Nucleus accumbens (tissue), 56 donors: ENCODE data around the gene CREB3.

Source experiments
- DNase-seq, 56 donors: peaks; one replicate each; lab custom pipeline; 2025; lab: John Stamatoyannopoulos, UW

CREB3 gene, protein sequence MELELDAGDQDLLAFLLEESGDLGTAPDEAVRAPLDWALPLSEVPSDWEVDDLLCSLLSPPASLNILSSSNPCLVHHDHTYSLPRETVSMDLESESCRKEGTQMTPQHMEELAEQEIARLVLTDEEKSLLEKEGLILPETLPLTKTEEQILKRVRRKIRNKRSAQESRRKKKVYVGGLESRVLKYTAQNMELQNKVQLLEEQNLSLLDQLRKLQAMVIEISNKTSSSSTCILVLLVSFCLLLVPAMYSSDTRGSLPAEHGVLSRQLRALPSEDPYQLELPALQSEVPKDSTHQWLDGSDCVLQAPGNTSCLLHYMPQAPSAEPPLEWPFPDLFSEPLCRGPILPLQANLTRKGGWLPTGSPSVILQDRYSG

DNA sequence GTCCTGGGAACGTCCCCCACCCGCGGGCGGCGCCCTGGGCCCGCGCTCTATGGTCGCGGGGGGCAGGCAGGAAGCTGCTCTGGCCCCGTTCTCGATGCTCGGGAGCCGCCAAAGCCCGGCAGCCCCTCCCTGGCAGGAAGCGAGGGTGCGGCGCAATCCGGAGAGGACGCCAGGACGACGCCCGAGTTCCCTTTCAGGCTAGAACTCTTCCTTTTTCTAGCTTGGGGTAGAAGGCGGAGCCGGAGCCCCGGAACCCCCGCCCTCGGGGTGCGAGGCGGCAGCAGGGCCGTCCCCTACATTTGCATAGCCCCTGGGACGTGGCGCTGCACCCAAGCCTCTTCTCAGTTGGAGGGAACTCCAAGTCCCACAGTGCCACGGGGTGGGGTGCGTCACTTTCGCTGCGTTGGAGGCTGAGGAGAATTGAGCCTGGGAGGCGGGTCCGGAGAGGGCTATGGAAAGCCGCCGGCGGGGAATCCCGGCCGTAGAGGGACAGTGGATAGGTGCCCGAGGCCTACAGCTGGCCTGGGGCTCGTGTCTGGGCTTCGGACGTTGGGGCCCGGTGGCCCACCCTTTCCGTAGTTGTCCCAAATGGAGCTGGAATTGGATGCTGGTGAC, at the start of gene CREB3, which contains the start of gene TLN1:
CREB3 (plus strand) TSS at position 482 of the 615 bp plus-strand sequence; CDS start at position 589, 107 bp downstream.
TLN1 (minus strand) TSS at position 11 of the 615 bp plus-strand sequence. CDS start 6,501 bp downstream, outside the sequence.
- peak; percentile 86 to 100 (median 97) for DNase-seq

DNA sequence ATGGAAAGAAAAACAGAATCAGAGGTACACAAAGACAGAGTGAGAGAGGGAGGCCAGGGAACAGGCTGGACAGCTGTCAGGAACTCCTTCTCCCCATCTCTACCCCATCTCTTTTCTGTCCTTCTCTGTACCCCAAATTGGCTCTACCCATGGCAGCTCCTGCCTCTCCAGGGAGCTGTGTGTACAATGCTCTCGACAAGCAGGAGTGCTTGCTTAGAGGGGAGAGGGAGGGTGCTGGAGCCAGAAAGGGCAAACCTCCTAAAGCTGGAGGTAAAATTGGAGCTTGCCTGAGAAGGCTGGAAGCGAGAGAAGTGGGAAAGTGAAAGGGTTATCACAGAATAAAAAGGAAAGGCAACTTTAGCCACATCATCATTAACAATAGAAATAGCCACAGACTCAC, 49.1 kb upstream of the CREB3 start:
- no peak for DNase-seq

DNA sequence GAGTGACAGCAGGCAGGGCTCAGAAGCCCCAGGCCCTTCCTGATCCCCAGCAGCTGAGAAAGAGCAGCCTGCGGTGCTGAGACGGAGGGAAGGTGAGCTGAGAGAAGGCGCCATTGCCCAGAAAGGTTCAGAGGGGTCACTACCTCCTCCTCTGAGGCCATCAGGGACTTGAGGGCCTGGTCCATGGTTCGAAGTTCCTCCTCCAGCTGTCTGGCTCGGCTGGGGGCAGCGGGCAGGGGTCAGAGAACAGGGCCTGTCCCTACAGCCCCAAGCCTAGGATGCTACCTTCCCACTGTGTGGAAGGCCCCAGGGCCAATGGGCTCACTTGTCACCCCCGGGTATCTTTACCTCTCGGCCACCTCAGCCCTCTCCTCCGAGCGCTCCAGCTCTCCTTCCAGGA, 47.5 kb upstream of the CREB3 start:
- DNase-seq: no peak

DNA sequence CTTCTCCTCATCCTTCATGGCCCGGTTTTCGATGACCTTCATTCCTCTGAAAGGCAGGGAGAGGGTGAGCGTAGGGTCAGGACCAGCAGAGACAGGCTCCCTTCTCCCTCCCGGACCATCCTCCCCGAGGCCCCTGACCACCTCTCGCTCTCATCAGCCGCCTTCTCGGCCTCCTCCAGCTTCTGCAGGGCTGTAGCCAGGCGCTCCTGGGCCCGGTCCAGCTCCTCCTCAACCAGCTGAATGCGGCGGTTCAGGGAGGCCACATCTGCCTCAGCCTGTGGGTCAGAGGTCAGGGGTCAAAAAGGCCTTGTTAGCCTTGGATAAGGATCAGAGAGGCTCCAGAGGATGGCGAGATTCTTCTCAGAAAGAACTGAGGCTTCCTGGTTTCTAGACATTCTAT, 47.0 kb upstream of the CREB3 start:
- no peak for DNase-seq

DNA sequence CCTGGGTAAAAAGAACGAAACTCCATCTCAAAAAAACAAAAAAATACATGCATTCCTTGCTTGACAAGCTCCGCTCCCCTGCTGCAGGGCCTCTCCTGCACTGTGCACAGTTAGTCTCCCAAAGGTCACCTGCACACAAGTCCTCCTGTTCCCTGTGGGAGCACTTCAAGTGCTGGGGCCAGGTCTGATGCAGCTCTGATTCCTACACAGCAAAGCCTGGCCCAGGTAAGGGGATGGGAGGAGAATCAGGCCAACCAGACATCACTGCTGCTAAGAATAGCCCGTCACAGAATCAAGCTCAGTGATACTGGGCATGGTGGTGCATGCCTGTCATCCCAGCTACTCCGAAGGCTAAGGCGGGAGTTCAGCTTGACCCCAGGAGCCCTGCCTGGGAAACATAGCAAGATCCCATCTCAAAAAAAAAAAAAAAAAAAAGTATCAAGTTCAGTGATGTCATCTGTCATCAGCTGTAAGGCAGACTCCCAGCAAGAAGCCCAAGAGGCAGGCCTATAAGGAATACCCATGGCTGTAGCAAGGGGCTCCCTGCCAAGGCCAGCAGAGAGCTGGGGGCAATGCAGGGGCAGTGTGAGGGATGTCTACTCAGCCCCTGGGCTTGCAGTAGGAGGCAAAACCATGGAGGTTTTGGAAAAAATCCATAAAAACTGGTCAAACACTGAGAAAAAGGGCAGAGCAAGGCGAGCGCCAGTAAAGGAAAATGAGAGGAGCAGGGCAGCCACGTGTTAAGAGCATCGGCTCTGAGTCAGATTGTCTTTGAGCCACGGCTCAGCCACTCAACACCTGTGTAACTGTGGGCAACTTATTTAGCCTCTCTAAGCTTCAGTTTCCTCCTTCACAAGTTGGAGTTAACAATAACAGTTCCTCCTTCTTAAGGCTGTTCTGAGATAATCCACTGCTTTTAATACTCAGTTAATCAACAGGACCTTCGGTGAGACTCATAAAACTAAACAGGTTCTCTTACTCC, 46.0 kb upstream of the CREB3 start:
- DNase-seq: no peak

DNA sequence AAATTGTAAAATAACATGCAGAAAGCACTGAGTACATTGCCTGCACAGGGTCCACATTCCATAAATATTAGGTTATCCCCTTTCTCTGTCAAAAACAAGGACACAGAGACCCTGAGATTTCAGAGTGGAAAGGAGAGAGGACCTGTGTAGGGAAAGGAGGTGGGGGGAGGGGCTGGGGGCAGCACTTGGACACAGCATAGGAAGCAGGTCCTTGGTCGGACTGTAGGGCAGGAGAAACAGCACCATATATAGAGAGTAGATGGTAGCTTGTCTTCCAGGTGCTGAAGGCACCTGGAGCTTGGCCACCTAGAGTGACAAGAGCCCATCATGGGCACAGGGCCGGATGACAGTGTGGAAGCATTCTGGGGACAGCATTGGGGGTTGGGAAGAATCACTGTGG, 45.2 kb upstream of the CREB3 start:
- DNase-seq: no peak

DNA sequence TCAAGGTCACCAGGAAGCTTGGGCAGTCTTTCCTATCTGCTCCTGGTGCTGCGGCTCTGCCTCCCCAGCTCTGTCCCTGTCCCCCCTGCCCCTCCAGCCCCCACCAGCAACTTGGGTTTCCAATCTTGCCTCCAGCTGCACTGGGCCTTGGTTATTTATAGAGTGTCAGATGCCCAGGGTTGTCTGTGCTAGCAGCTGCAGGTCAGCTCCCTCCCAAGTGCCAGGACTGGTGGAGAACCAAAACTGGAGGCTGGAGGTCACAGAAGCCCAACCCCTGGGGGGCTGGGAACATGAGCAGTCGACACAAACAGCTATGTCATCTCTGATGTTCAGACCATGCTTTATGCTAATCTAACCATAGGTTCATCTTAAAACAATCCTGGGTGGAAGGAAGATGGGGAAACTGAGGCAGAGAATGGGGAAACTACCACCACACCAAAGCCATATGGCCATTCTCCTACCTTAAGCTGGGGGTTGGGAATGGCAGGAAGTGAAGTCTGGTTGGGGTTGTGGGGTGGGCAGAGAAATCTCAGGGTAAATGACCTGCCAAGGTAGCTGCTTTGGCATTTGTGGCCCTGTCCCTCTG, 44.4 kb upstream of the CREB3 start:
- DNase-seq: no peak

DNA sequence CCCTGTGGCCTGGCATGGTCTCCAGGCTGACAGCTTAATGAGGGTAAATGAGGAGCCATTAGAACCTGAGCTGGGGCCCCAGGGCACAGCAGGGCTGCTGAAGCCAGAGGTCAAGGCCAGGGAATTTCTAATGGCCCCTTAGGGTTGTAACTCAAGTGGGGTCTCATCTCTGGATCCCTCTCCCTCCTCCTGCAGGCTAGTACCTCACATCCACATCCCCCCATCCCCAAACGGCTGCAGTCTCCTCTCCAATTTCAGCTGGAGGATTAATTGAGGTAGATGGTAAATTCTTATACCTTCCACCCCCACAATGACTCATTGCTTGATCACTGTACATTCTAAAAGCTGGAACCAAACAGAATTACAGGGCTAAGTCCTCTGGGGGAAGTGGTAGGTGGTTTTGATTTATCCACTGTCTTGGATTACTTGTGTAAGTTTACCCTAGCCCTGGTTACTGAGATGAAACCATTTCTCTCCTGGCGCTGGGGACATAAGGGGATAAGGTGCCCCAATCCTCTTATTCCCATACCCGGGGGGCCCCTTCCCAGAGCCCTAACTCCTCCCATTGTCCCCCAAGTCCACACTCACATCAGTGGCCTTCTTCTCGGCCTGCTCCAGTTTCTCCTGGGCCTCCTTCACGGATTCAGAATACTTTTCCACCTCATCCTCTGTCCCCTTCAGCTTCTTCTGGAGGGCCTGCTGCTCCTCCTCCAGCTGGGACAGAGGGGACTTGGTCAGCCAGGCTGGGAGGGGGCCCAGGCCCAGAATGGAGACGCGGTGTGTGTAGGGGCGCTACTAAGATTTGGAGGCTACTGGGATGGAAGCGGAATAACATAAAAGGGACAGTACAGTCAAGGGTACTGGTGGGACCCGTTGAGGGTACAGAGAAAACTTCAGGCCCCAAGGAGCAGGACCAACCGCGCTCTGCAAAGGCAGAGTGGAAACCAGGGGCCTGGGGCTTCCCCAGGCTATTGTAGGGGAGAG, 43.6 kb upstream of the CREB3 start:
- peak in 1 of 56 donors; percentile 7 for DNase-seq

DNA sequence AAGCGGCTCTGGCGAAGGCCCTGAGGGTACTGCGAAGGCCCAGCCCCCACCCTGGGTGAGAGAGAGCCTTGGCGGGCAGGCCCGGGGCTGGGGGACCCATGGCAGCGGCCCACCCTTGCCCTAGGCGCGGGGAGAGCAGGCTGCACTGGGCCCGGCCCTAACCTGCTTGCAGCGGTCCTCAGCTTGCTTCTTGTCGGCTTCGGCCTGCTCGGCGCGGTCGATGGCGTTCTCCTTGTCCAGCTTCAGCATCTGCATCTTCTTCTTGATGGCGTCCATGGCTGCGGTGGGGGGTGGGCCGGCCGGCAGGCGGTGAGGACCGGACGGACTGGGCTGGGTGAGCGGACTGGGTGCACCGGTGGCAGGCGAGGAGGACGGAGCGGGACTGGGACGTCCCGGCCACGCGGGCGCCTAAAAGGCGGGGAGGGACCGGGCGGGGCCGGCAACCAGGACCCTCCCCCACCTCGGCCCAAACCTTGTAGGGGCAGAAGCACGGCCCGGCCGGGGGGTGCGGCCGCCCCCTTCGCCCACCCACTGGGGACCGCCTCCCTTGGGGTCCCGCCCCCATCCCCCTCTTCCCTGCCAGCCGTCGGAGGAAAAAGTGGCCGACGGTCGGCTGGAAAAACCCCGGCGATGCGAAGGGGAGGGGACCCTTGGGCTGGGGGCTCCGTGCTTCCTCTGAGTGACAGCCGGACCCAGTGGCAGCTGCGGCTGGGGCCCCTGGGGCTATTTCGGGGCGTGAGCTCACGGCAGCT, 42.7 kb upstream of the CREB3 start, which contains the start of gene TPM2:
TPM2 (minus strand) TSS at position 384 of the 752 bp plus-strand sequence; CDS start at position 276, 108 bp downstream.
- DNase-seq: no peak

DNA sequence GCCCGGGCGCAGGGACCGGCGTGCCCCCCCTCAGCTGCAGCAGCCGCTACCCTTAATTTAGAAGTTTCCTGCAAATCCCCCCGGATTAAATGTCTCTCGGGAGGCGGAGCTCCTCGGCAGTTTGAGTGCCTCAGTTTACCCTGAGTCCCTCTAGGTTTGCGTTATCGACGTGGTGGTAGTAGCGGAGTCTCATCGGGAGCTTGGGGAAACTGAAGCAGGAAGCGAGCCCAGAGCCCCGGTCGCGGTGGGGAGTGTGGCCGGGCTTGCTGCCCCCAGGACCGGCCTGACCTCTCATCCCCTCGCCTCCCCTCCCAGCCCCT, 42.2 kb upstream of the CREB3 start:
- DNase-seq: no peak

DNA sequence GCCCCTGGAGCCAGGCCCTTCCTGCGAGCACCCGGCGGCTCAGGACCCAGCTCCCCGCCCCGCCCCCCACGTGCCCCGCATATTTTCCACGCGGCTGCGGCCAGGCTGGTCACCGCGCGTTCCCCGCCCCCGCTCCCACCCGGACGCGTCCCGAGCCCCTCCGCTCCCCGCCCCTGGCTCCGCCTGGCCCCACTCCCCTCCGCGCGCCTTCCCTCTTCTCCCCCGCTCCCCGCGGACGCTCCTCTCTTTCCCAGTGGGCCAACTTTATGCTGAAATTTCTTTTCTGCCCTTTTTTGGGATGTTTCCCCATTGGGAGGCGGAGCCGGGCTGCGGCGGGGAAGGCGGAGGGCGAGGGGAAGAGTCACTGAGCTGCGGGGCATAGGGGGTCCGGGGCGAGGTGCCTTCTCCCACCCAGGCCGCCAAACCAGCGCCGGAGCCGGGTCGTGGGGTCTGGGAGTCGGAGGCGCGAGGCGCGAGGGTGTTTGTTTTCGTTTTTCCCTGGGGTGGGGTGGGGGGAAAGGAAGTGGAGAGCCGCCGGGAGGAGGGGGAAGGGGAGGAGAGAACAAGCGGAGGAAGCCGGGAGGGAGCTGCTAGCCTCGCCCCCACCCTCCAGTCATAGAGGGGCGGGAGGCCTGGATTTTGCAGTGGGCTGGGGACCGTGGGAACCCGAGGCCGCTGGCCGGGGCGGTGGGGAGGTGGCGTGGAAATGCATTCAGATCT, 41.7 kb upstream of the CREB3 start:
- DNase-seq: peak in 39 of 56 donors; percentile 11 to 69 (median 34)

DNA sequence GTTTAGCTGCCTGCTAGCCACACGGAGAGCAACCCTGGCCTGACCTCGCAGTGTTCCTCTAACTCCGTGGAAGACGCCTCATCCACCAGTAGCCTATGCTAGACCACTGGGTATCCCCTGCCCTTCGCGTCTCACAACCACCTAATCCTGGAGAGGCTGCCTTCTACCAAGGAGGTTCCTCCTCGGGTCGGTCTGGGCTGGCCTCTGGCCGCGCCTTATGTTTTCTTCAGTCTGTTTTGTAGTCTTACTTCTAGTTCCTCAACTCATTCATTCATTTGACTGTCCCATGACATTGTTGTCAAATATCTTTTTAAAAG, 41.2 kb upstream of the CREB3 start:
- DNase-seq: peak in 1 of 56 donors; percentile 41

DNA sequence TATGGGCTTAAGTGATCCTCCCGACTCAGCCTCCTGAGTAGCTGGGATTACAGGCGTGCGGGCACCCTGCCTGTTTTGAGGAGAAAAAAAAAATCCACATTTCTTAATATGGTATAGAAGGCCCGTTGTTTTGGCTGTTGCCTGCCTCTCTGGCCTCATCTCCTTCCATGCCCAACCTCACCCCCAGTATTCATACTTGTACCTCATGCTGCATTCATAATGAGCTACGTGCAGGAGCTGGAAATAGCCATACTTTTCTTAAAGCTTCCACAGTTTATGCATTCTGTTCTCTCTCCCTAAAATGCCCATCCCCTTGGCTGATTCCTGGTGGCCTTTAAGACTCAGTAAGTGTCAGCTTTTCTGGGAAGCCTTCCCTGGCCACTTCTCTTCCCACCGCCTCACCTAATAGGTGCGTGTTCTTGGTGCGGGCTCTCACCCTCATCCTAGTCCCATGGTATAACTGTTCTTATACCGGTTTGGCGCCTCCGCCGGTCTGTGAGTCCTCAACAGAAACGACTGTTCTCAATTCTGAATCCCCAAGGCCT, 40.6 kb upstream of the CREB3 start:
- DNase-seq: no peak

DNA sequence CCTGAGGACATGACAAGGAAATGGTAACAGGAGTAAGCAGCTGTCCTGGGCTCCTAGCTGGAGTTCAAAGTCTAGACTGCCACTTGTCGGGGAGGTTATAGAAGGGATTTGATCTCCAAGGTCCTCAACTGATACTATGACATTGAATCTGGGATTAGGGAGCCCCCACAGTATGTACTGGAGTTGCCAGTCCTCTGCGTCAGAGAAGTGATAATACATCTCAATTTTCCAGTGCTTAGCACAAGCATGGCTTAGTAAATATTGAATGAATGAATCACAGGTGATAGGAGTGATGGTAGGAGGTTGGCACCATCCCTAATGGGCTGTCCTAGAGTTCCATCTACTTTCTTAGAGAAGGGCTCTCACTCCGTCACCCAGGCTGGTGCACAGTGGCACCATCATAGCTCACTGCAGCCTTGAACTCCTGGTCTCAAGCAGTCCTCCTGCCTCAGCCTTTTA, 36.5 kb upstream of the CREB3 start:
- DNase-seq: no peak

DNA sequence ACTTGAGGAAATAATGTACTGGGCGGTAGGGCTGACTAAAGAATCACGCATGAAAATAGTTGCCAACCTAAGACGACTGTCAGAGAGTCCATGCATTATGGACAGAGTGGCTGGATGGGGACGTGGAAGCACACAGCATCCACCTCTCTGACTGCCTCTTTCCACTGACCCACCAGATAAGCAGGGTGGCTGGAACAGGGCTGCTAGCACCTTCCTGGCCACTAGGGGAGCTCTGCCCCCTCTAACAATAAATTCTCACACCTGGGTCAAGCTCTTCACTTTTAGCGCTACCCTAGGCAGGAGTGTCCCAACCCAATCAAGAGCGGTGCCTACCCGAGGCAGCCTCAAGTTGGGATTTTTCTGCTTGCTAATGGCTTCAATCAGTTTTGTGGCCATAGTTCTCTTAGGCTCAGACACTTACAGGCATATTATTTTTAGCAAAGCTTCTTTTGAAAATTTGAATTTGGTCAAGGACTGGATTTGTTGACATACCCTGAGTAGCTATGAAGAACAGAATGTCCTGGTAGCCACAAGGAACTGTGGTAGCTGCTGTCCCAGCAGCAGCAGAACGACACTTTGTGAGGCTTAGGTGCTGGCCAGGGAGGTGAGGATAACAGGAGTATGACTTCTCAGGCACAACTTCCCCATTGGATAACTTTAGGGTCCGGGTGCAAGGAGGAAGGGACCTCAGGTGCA, 35.8 kb upstream of the CREB3 start:
- DNase-seq: peak in 14 of 56 donors; percentile 5 to 55 (median 13)

DNA sequence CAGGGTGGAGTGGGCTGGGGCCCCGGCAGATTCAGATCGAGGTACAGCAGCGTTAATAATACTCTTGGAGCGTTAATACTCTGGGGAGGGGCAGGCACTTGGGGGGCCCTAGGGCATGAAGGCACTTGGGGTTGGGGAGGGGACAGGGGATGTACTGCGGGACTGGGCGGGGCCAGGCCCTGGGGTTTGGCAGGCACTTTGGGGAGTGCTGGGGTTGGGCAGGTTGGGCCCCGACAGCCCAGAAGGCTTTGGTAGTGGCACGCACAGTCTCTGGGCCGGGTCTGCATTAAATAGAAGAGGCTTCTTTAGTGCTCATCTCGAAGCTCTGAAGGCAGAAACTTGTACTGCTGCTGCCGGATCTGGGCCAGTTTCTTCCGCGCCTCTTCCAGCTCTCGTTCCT, 35.0 kb upstream of the CREB3 start:
- DNase-seq: no peak

DNA sequence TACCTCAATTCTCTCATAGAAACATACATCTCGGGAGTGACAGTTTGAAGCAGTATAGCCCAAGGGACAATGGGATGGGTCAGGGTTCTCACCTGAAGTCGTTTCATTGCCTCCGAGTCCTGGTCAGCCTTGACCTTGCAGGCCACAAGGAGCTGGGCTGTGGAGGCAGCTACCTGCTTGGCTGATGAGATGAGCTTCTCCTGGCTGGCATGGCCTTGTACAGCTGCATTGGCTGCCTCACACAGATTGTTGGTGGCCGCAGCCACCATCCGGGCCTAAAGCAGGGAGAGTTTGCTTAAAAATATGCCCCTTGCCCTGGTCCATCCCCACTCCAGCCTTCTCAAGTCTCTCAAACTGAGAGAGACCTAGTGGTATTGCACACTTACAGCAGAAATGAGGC, 34.2 kb upstream of the CREB3 start:
- no peak for DNase-seq
